GM10266 (cell line): Measurements from ENCODE around the gene WHRN.

Experiments used
- DNase-seq: peaks from one replicate; pipeline ENCODE4 v3.0.0; 2012; ENCODE audit errors: extremely low spot score
- CTCF ChIP-seq: IDR thresholded peaks from 2 replicates; pipeline ENCODE4 v1.5.1; 2012; ENCODE audit warnings: mild to moderate bottlenecking, low read depth; ENCODE audit not compliant: control insufficient read depth, insufficient read depth; ENCODE audit errors: missing control alignments

WHRN gene

GRCh38 chr9:114477642-114478041, 27.6 kb downstream of the WHRN start:
- TF ChIP-seq CTCF, result no peak
- DNase-seq, result no peak

GRCh38 chr9:114476891-114477469, 28.3 kb downstream of the WHRN start:
- DNase-seq, result no peak
- TF ChIP-seq CTCF, result no peak

DNA sequence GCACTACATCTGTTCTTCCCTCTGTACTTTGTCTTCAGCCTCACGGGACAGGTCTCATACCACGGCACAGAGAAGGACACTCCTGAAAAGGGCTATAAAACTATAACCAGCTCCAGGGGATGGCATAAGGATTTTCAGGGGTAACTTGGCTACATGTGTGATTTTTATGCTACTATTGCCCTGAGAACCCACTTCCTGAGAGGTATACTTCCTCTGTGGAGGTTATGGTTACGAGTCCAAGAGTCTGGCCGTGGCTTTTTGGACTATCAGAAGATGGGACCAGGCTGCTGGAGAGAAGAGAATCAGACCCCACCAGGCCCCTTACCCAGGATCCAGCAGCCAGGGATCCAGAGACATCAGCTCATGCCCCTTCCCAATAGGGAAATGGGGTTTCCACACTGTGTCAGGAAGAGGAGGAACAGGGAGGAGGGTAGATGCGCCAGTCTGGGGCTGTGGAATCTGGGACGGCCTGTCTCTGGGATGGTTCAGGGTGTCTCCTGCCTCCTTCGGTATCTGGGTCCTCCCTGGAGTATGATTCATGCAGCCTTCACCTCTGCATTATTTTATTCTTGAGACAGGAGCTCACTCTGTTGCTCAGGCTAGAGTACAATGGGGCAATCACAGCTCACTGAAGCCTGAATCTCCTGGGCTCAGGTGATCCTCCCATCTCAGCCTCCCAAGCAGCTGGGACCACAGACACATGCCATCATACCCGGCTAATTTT, 29.7 kb downstream of the WHRN start:
- no peak for TF ChIP-seq CTCF
- DNase-seq, result no peak

DNA sequence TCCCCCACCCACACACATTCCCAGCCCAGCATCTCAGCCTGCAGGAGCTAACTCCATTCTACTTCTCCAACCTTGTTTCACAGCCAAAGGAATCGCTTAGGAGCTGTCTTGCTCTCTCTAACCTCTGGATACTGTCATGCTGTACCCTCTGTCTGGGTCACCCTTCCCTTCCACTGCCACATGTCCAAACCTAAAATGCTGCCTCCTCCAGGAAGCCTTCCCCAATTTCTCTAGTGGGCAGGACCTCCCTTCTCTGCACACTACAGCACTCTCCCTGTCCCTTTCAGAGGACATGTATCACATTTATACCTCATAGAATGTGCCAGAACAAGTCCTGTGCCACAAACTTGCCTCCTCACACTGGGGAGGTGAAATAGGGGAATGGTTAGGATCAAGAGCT, 30.8 kb downstream of the WHRN start:
- no peak for TF ChIP-seq CTCF
- no peak for DNase-seq

DNA sequence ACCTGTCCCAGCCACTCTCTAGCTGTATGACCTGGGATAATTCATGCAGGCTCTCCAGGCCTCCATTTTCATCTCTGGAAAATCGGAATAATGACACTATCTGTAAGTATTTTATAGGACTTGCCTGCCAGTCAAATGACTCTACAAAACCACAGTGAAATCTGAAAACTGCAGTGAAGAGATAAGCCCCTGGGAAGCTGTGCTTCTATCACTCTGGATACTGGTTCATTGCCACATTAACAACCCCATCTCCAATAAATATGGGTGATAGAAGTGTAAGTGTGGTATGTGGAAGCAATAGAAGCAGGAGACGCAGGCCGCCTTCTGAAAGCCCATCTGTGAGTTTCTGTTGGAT, 31.8 kb downstream of the WHRN start:
- DNase-seq, result no peak
- no peak for TF ChIP-seq CTCF

DNA sequence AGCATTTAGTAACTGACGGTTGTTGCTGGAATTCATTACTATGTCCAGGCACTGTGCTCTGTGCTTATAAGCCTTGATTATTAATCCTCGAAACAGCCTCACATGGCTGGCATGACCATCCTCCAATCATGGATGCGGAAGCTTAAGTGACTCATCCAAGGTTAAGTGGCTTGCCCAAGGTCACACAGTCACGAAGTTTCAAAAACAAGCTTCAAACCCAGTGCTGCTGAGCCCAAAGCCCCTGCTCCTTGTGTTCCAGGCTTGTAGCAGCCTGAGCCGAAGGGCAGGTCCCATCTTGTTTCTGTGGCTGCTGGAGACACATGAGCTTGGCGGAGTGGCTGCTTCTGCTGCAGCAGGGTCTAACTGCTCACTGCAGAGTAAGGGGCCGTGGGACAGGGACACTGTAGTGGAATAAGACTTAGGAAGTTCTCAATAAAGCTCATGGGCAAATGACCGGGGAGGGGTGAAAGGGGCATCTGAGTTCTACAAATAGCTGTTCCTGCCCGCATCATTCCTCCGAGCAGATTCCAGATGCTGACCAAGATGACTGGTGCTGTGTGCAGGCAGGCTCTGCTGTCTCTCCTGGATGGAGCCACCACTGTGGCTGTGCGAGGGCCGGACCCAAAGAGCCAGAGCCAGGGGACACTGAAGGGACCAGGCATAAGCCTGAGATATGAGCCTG, 32.4 kb downstream of the WHRN start:
- TF ChIP-seq CTCF, result no peak
- no peak for DNase-seq

DNA sequence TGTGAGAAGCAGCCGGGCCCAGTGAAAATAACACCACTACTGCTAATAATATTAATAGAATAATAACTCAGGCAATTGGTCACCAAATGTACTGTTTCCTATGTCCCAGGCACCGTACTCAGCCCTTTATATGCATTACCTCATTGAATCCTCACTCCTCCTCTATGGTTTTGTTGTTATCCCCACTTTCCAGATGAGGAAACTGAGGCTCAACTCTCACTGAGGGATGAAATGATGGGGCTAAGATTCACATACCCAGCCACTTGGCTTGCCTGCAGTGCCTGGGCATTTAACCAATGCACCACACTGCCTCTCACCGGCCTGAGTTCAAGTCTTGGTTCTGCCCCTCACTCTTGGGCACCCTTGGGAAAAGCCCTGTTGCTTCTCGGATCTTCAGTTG, 34.1 kb downstream of the WHRN start:
- DNase-seq, result no peak
- TF ChIP-seq CTCF, result no peak
